Activated CD8-positive, alpha-beta memory T cell treated with anti-CD3 and anti-CD28 coated beads for 36 hours (primary cell): ENCODE data around the gene INPP5B. TPM values are rescaled to one million over a fixed set of nuclear protein-coding genes. Genes with fewer than 3 reads are reported as not detected.

Source experiments
- CTCF ChIA-PET: fragments of 350-600 bp; sonication (Branson Sonifier 250); formaldehyde crosslinking; loops from one replicate; lab custom pipeline; 2021; ENCODE audit warnings: antibody characterized with exemption; lab: Charles Lee
- POLR2A ChIA-PET: fragments of 350-600 bp; sonication (Branson Sonifier 250); formaldehyde crosslinking; loops from one replicate; lab custom pipeline; 2021; ENCODE audit warnings: antibody characterized with exemption; lab: Charles Lee
- total RNA-seq, 2 experiments: library from RNA; stranded (reverse); gene quantifications; one replicate each; pipeline ENCODE4 v1.2.3, GENCODE V29; 2021

The INPP5B gene
- total RNA-seq, 2 experiments from 2014 or later: 26.0 to 27.6 TPM

DNA sequence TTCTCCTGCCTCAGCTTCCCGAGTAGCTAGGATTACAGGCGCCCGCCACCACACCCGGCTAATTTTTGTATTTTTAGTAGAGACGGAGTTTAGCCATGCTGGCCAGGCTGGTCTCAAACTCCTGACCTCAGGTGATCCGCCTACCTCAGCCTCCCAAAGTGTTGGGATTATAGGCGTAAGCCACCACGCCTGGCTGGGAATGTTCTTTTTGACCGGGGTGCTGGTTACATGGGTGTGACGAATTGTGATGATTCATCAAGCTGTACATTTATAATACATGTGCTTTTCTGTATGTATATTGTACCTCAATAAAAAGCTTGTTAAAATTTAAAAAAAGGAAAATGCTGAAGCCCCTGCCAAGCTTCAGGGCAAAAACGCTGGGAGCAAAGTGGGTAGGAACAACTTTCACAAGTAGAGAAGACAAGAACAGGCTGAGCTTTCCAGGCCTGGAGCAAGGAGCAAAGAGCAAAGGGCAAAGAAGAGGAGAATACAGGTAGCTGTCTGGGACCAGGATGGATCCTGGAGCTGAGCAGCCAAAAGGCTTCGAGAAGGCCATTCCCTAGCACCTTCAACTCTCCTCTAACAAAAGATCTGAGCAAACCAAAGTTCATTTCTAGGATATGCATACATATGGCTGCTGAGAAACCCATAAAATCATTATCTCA is 118.3 kb downstream of the INPP5B start:
- CTCF ChIA-PET: interaction anchor here (0.6 to 1.8 kb wide), 2 partner anchors 22 to 127 kb away, joined by 3 to 4 read pairs; no protein-coding TSS in a partner anchor
- POLR2A ChIA-PET: no interaction called here

DNA sequence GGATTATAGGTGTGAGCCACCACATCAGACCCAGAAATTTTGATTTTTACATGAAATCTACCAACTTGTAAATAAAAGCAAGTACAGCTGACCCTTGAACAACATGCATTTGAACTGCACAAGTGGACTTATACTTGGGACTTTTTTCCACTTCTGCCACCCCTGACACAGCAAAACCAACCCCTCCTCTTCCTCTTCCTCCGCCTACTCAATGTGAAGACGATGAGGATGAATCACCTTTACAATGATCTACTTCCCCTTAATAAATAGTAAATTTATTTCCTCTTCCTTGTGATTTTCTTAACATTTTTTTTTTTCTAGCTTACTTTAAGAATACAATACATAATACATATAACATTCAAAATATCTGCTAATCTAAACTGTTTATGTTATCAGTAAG is 121.3 kb downstream of the INPP5B start:
- ChIA-PET CTCF (interaction anchor here (1.2 kb wide), 1 partner anchor 8 kb away, joined by 3 read pairs; no protein-coding TSS in a partner anchor), POLR2A (no interaction called here)

DNA sequence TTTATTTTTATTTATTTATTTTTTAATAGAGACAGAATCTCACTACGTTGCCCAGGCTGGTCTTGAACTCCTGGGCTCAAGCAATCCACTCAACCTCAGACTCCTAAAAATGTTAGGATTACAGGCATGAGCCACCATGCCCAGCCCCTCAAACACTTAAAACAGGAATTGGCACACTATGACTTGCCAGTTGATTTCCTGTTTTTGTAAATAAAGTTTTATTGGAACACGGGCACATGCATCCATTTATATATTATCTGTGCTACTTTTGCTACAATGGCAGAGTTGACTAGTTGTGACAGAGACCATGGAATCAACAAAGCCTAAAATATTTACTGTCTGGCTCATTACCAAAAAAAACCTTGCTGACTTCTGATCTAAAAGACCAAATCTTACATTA is 122.9 kb downstream of the INPP5B start:
- CTCF ChIA-PET: interaction anchor here (1.8 kb wide), 1 partner anchor 36 kb away, joined by 8 read pairs; no protein-coding TSS in a partner anchor
- POLR2A ChIA-PET: interaction anchor here (1.2 kb wide), 1 partner anchor 108 kb away, joined by 4 read pairs; no protein-coding TSS in a partner anchor

DNA sequence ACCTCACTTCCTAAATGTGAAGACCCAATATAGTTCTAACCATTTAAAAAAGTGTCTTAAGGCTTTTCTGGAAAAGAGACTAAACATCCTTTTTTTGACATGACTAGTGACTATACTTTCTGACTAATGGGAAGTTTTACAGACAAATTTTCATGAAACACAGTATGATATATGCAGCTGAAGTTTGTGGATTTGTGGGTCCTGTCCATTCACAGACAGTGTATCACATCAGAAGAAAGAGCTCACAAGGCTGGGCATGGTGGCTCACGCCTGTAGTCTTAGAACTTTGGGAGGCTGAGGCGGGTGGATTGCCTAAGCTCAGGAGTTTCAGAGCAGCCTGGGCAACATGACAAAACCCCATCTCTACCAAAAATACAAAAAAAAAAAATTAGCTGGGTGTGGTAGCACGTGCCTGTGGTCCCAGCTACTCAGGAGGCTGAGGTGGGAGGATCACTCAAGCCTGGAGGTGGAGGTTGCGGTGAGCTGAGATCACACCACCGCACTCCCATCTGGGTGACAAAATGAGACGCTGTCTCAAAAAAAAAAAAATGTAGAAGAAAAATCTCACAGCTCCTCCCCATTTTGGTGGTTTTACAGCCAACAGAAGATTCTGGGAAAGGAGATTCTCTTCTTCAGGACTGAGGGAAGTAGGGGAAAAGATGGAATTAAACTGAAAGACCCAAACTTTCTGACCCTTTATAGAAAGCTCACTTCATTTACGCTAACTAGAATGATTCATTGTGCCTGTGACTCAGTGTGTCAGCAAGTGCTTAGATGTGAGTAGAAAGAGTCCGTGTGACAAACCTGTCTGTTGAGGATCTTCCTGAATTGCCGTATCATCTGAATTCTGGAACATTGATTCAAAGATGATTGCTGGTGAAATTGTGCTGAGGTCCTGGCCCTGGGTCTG is 123.7 kb downstream of the INPP5B start:
- POLR2A ChIA-PET: interaction anchor here (1.1 to 1.2 kb wide), 2 partner anchors 15 to 108 kb away, joined by 4 read pairs; partner anchors contain the start of genes C1orf122 and YRDC
- CTCF ChIA-PET: interaction anchor here (1.0 to 1.8 kb wide), 3 partner anchors 15 to 131 kb away, joined by 3 to 8 read pairs (median 6); partner anchors contain the start of genes C1orf122, CDCA8 and YRDC

DNA sequence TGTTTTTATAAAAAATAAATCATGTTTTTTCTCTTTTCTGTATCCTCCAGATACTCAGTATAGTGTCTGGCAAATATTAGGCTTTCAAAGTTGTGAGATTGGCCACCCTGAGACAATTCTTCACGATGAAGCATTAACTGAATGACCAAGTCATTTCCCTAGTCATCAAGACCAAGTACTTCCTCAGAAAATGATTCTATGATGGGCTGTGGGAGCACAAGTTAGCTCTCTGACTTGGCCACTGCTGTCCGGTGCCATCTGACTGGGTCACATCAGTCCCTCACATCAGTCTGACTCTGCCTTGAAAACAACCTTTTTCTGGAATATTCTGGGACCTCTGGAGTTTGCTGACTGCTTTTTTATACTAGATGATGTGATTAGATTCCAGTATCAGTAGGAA is 125.4 kb downstream of the INPP5B start:
- CTCF ChIA-PET: interaction anchor here (0.8 kb wide), 1 partner anchor 13 kb away, joined by 3 read pairs; the partner anchor contains the start of genes C1orf122 and YRDC
- POLR2A ChIA-PET: interaction anchor here (0.5 kb wide), 1 partner anchor 130 kb away, joined by 5 read pairs; no protein-coding TSS in a partner anchor

DNA sequence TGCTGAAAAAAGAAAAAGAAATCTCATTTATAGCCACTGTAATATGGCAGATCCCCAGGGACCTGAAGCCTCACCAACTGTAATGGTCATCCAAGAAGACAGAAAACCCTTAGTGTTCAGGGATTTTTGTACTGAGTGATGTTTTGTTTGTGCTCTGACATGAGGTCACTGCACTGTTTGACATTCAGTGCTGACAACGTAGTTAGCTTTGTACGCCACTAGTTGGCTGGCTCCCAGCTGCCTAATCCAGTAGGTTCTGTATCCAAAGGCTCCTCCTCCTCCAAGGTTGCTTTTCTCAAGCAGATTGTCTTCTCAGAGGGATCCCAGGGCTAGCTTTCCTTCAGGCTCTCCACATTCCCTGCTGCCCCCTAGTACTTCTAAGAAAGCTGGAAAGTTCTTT is 129.4 kb downstream of the INPP5B start:
- ChIA-PET CTCF (interaction anchor here (1.3 kb wide), 1 partner anchor 8 kb away, joined by 3 read pairs; no protein-coding TSS in a partner anchor), POLR2A (interaction anchor here (0.6 kb wide), 1 partner anchor 78 kb away, joined by 3 read pairs; no protein-coding TSS in a partner anchor)

DNA sequence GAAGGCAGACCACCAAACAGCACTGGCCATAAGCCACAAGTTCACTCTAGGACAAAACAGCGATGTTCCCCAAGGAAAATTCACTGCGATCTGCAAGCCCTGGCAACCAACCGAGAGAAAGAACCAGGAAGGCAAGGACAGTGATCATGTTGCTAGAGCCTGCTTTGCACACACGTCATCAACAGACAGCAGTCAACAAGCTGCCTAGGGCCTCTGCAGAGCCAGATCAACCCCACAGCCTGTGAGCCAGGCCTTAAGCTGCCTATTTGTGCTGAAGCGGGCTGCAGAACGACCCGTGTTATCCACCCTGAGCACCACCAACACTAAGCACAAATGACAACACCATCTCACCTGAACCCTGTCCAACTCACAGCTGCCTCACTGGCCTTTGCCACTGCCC is 132.6 kb downstream of the INPP5B start:
- ChIA-PET POLR2A (no interaction called here), CTCF (no interaction called here)

DNA sequence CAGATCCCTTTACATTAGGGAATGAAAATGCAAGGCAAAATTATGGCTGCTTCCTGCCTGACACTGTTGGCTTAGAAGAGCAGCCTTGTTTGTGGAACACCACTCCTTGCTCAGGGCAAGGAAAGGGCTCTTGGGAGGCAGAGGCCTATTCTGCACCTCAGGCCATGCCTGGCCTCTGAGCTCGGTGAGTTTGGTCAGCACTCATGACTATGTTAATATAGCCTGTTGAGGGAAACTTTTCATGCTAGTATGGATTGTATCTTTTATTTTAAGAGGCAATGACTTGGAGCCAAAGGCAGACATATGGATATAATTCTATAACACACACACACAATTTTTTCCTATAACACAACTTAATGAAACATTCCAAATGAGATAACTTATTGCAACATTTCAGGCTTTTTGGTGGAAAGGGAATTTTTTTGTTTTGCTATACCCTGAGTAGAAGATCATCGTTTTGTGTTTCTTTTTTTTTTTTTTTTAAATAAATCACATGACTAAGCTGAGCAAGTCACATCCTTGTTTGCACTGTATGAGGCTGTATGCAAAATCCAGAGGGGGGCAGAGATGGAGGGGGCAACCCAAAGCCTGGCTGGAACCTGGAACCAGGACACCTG is 133.2 kb downstream of the INPP5B start:
- CTCF ChIA-PET: no interaction called here
- POLR2A ChIA-PET: no interaction called here

DNA sequence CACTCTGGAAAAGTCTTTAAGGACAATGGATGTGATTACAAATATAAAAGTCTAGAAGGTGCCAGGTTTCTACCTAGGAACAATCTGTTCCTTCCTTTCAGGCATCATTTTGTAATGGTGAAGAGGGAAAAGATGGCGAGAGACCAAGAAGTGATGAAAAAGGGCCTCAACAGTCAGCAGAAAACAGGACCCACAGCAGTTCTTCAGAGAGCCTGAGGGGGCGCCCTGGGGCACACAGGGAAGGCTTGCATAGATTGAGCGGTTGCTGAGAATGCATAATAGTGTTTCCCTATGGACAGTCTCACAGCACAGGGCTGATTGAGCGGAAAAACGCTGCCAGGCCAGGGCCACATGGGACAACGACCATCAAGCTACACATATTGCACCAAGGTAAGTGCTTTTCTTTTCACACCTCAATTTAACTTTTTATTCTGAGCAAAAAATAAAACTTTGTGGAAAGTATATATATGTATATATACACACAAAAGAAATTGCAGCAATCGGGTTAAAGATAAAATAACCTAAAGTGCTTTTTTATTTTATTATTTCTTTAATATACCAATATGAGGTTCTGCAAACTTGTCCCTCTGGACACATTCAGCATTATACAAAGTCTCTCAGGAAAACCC is 135.7 kb downstream of the INPP5B start:
- POLR2A ChIA-PET: no interaction called here
- CTCF ChIA-PET: no interaction called here

Other genes starting within 250 kb of the INPP5B start
- under 1 TPM in 1 of 2 experiments, not detected in 1; 0.19 TPM for gene EPHA10, start 181.9 kb downstream of the INPP5B start, total RNA-seq
- 1 to 10 TPM; 5.6 to 6.3 TPM for gene MANEAL, start 153.2 kb downstream of the INPP5B start, total RNA-seq
- 10 to 100 TPM; 33.4 to 33.7 TPM for gene C1orf122, start 139.3 kb downstream of the INPP5B start, total RNA-seq
- 10 to 100 TPM; 70.4 to 75.3 TPM for gene YRDC, start 138.8 kb downstream of the INPP5B start, total RNA-seq
- gene MTF1, start 87.5 kb downstream of the INPP5B start, total RNA-seq: 10 to 100 TPM; 32.0 to 35.8 TPM
- 100 to 1,000 TPM; 118 to 134 TPM for gene SF3A3, start 43.0 kb upstream of the INPP5B start, total RNA-seq
- gene FHL3, start 58.5 kb upstream of the INPP5B start, total RNA-seq: 10 to 100 TPM; 20.0 to 20.5 TPM
- gene UTP11, start 65.7 kb upstream of the INPP5B start, total RNA-seq: 10 to 100 TPM; 83.6 to 84.0 TPM
- under 1 TPM; 0.08 to 0.15 TPM for gene POU3F1, start 99.7 kb upstream of the INPP5B start, total RNA-seq